ENCODE measurements around the gene RPTOR.
"Not testable (repeated sequence)": the region's sequence is repeated elsewhere in the genome, so short reads cannot be mapped to it uniquely, and the experiment has no call there.

RPTOR gene

GRCh38 chr17:80615376-80615775 lies 70.7 kb downstream of the RPTOR start:
- no peak for FAIRE-seq
- no peak for DNase-seq (ENCODE audit: insufficient read length, low spot score)
- TF ChIP-seq TAF1 (IDR thresholded peaks at IDR 0.05; ENCODE audit: low read depth, low read length) (no peak), POU2F2 (IDR thresholded peaks at IDR 0.05; ENCODE audit: low read depth, low read length) (no peak), SPI1 (IDR thresholded peaks at IDR 0.05; ENCODE audit: low read depth, low read length) (no peak), POLR2AphosphoS5 (IDR thresholded peaks at IDR 0.05; ENCODE audit: low read depth, low read length) (no peak)

GRCh38 chr17:80616705-80617104 lies 72.1 kb downstream of the RPTOR start:
- FAIRE-seq (no peak), DNase-seq (ENCODE audit: insufficient read length, low spot score) (no peak)
- TF ChIP-seq POLR2A (IDR thresholded peaks at IDR 0.05; ENCODE audit: low read depth, low read length) (no peak), TAF1 (IDR thresholded peaks at IDR 0.05; ENCODE audit: low read depth, low read length) (no peak), PAX5 (IDR thresholded peaks at IDR 0.05; ENCODE audit: insufficient read depth, low read length, severe bottlenecking) (no peak), POU2F2 (IDR thresholded peaks at IDR 0.05; ENCODE audit: low read depth, low read length) (no peak)

- FAIRE-seq (no peak), DNase-seq (ENCODE audit: insufficient read length, low spot score) (no peak)
- TF ChIP-seq POU2F2 (IDR thresholded peaks at IDR 0.05; ENCODE audit: low read depth, low read length), result no peak
- no peak for TF ChIP-seq POLR2A (IDR thresholded peaks at IDR 0.05; ENCODE audit: low read depth, low read length)
- no peak for TF ChIP-seq TAF1 (IDR thresholded peaks at IDR 0.05; ENCODE audit: low read depth, low read length)
- TF ChIP-seq POLR2AphosphoS5 (IDR thresholded peaks at IDR 0.05; ENCODE audit: low read depth, low read length), result no peak
- TF ChIP-seq PAX5 (IDR thresholded peaks at IDR 0.05; ENCODE audit: insufficient read depth, low read length, severe bottlenecking), result no peak
- no peak for TF ChIP-seq SPI1 (IDR thresholded peaks at IDR 0.05; ENCODE audit: low read depth, low read length)
These were observed 73.7 kb downstream of the RPTOR start for GRCh38 chr17:80618304-80618703.

GRCh38 chr17:80619535-80620235 lies 75.0 kb downstream of the RPTOR start:
- TF ChIP-seq SPI1 (IDR thresholded peaks at IDR 0.05; ENCODE audit: low read depth, low read length), result no peak
- no peak for TF ChIP-seq PAX5 (IDR thresholded peaks at IDR 0.05; ENCODE audit: insufficient read depth, low read length, severe bottlenecking)
- no peak for TF ChIP-seq TAF1 (IDR thresholded peaks at IDR 0.05; ENCODE audit: low read depth, low read length)
- TF ChIP-seq POU2F2 (IDR thresholded peaks at IDR 0.05; ENCODE audit: low read depth, low read length), result no peak
- TF ChIP-seq POLR2A (IDR thresholded peaks at IDR 0.05; ENCODE audit: low read depth, low read length), result no peak
- no peak for TF ChIP-seq POLR2AphosphoS5 (IDR thresholded peaks at IDR 0.05; ENCODE audit: low read depth, low read length)
- no peak for FAIRE-seq
- no peak for DNase-seq (ENCODE audit: insufficient read length, low spot score)

- FAIRE-seq, result no peak
- no peak for DNase-seq (ENCODE audit: insufficient read length, low spot score)
- TF ChIP-seq SPI1 (IDR thresholded peaks at IDR 0.05; ENCODE audit: low read depth, low read length), result no peak
- TF ChIP-seq PAX5 (IDR thresholded peaks at IDR 0.05; ENCODE audit: insufficient read depth, low read length, severe bottlenecking), result no peak
- TF ChIP-seq POLR2AphosphoS5 (IDR thresholded peaks at IDR 0.05; ENCODE audit: low read depth, low read length), result no peak
- TF ChIP-seq TAF1 (IDR thresholded peaks at IDR 0.05; ENCODE audit: low read depth, low read length), result no peak
- TF ChIP-seq POLR2A (IDR thresholded peaks at IDR 0.05; ENCODE audit: low read depth, low read length), result no peak
- no peak for TF ChIP-seq POU2F2 (IDR thresholded peaks at IDR 0.05; ENCODE audit: low read depth, low read length)
These were observed 76.8 kb downstream of the RPTOR start for GRCh38 chr17:80621335-80621996.

GRCh38 chr17:80621997-80622357 lies 77.3 kb downstream of the RPTOR start:
- no peak for FAIRE-seq
- no peak for TF ChIP-seq POLR2A (IDR thresholded peaks at IDR 0.05; ENCODE audit: low read depth, low read length)
- no peak for DNase-seq (ENCODE audit: insufficient read length, low spot score)

GRCh38 chr17:80624864-80625263 lies 80.2 kb downstream of the RPTOR start:
- no peak for FAIRE-seq
- no peak for TF ChIP-seq TAF1 (IDR thresholded peaks at IDR 0.05; ENCODE audit: low read depth, low read length)
- no peak for TF ChIP-seq SPI1 (IDR thresholded peaks at IDR 0.05; ENCODE audit: low read depth, low read length)
- no peak for TF ChIP-seq POLR2AphosphoS5 (IDR thresholded peaks at IDR 0.05; ENCODE audit: low read depth, low read length)
- TF ChIP-seq POLR2A (IDR thresholded peaks at IDR 0.05; ENCODE audit: low read depth, low read length), result no peak
- TF ChIP-seq PAX5 (IDR thresholded peaks at IDR 0.05; ENCODE audit: insufficient read depth, low read length, severe bottlenecking), result no peak
- no peak for TF ChIP-seq POU2F2 (IDR thresholded peaks at IDR 0.05; ENCODE audit: low read depth, low read length)
- DNase-seq (ENCODE audit: insufficient read length, low spot score), result no peak

GRCh38 chr17:80625627-80626026 lies 81.0 kb downstream of the RPTOR start:
- DNase-seq (ENCODE audit: insufficient read length, low spot score) (no peak), FAIRE-seq (no peak)
- no peak for TF ChIP-seq PAX5 (IDR thresholded peaks at IDR 0.05; ENCODE audit: insufficient read depth, low read length, severe bottlenecking)
- TF ChIP-seq POLR2AphosphoS5 (IDR thresholded peaks at IDR 0.05; ENCODE audit: low read depth, low read length), result no peak
- TF ChIP-seq TAF1 (IDR thresholded peaks at IDR 0.05; ENCODE audit: low read depth, low read length), result no peak
- TF ChIP-seq POU2F2 (IDR thresholded peaks at IDR 0.05; ENCODE audit: low read depth, low read length), result no peak
- no peak for TF ChIP-seq POLR2A (IDR thresholded peaks at IDR 0.05; ENCODE audit: low read depth, low read length)
- no peak for TF ChIP-seq SPI1 (IDR thresholded peaks at IDR 0.05; ENCODE audit: low read depth, low read length)

- not testable (repeated sequence) for DNase-seq (ENCODE audit: insufficient read length, low spot score); FAIRE-seq
These were observed 84.2 kb downstream of the RPTOR start for GRCh38 chr17:80628881-80629280.

- DNase-seq (ENCODE audit: insufficient read length, low spot score), result no peak
- TF ChIP-seq POU2F2 (IDR thresholded peaks at IDR 0.05; ENCODE audit: low read depth, low read length) (no peak), POLR2A (IDR thresholded peaks at IDR 0.05; ENCODE audit: low read depth, low read length) (no peak), TAF1 (IDR thresholded peaks at IDR 0.05; ENCODE audit: low read depth, low read length) (no peak), PAX5 (IDR thresholded peaks at IDR 0.05; ENCODE audit: insufficient read depth, low read length, severe bottlenecking) (no peak), POLR2AphosphoS5 (IDR thresholded peaks at IDR 0.05; ENCODE audit: low read depth, low read length) (no peak), SPI1 (IDR thresholded peaks at IDR 0.05; ENCODE audit: low read depth, low read length) (no peak)
- FAIRE-seq, result no peak
These were observed 84.8 kb downstream of the RPTOR start for GRCh38 chr17:80629298-80630028.

Measured in GM12891 (cell line).